Epithelial cell of esophagus (primary cell): ENCODE measurements around the gene CLIP1.
"Not testable (repeated sequence)": the region's sequence is repeated elsewhere in the genome, so short reads cannot be mapped to it uniquely, and the experiment has no call there.

Source experiments
- DNase-seq: peaks from one replicate; pipeline ENCODE4 v3.0.0; 2010; ENCODE audit warnings: low read depth
- H3K4me3 ChIP-seq: 2 replicates; pipeline ENCODE4 v1.5.1; 2011; ENCODE audit warnings: mild to moderate bottlenecking, low read length, control low read depth
- CTCF ChIP-seq: IDR thresholded peaks from 2 replicates; pipeline ENCODE4 v1.5.1; 2011; ENCODE audit warnings: low read depth, mild to moderate bottlenecking, low read length, control low read depth, inconsistent platforms; ENCODE audit not compliant: insufficient read depth; ENCODE audit errors: missing control alignments

The CLIP1 gene

GRCh38 chr12:122389677-122390076, 32.8 kb downstream of the CLIP1 start:
- no peak overlapping the region for H3K4me3 ChIP-seq
- peak; percentile 31 for DNase-seq
- no peak for TF ChIP-seq CTCF

- TF ChIP-seq CTCF, result no peak
- no peak overlapping the region for H3K4me3 ChIP-seq
- no peak for DNase-seq
Observed at GRCh38 chr12:122387887-122388286, 34.6 kb downstream of the CLIP1 start.

GRCh38 chr12:122385171-122386016, 37.1 kb downstream of the CLIP1 start:
- no peak overlapping the region for H3K4me3 ChIP-seq
- TF ChIP-seq CTCF, result no peak
- DNase-seq, result no peak

- DNase-seq, result no peak
- no peak overlapping the region for H3K4me3 ChIP-seq
- TF ChIP-seq CTCF, result no peak
Observed at GRCh38 chr12:122382919-122383350, 39.5 kb downstream of the CLIP1 start.

GRCh38 chr12:122381021-122381420, 41.4 kb downstream of the CLIP1 start:
- DNase-seq, result no peak
- no peak overlapping the region for H3K4me3 ChIP-seq
- no peak for TF ChIP-seq CTCF

- DNase-seq, H3K4me3 ChIP-seq: not testable (repeated sequence)
Observed at GRCh38 chr12:122376751-122377150, 45.7 kb downstream of the CLIP1 start.

GRCh38 chr12:122374707-122375106, 47.8 kb downstream of the CLIP1 start:
- no peak overlapping the region for H3K4me3 ChIP-seq
- no peak for DNase-seq
- no peak for TF ChIP-seq CTCF
